ENCODE data around the gene CILP2. TPM values are rescaled to one million over a fixed set of nuclear protein-coding genes. Genes with fewer than 3 reads are reported as not detected.

CILP2 gene
- total RNA-seq, 1 donor from 2014 or later = 1.1 TPM

DNA sequence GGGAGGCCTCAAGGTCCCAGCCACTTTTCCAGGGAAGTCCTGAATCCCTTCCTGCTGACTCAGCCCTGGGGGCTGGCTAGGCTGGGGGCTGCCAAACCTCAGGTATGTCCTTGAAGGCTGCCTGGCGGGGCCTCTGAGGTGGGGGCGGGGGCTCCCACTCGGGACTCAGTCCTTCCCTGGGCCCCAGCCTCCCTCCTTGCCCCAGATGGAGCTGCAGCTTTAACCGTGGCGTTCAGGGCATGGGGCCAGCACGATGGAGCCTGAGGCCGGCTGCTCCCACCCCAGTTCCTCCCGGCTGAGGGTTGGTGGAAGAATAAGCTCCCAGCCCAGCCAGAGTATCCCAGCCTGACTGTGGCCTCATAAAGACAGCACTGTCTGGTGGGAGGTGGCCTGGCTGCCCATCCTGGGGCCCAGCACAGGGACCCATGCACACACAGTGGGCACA, 12.4 kb downstream of the CILP2 start:
- H3K36me3 Mint-ChIP-seq (ENCODE audit: unreplicated experiment) = no peaks in the 10 kb centered on the region
- H3K9me3 Mint-ChIP-seq (ENCODE audit: unreplicated experiment) = no peaks in the 10 kb centered on the region
- H3K4me1 Mint-ChIP-seq (ENCODE audit: unreplicated experiment) = peaks cover 23% of the 10 kb centered on the region
- TF ChIP-seq, protein P1, sequence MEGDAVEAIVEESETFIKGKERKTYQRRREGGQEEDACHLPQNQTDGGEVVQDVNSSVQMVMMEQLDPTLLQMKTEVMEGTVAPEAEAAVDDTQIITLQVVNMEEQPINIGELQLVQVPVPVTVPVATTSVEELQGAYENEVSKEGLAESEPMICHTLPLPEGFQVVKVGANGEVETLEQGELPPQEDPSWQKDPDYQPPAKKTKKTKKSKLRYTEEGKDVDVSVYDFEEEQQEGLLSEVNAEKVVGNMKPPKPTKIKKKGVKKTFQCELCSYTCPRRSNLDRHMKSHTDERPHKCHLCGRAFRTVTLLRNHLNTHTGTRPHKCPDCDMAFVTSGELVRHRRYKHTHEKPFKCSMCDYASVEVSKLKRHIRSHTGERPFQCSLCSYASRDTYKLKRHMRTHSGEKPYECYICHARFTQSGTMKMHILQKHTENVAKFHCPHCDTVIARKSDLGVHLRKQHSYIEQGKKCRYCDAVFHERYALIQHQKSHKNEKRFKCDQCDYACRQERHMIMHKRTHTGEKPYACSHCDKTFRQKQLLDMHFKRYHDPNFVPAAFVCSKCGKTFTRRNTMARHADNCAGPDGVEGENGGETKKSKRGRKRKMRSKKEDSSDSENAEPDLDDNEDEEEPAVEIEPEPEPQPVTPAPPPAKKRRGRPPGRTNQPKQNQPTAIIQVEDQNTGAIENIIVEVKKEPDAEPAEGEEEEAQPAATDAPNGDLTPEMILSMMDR (IDR thresholded peaks at IDR 0.05) = no peak
- no peaks in the 10 kb centered on the region for H3K27me3 Mint-ChIP-seq (ENCODE audit: unreplicated experiment)
- H3K27ac Mint-ChIP-seq (ENCODE audit: unreplicated experiment) = no peak overlapping the region
- no peak for DNase-seq (ENCODE audit: extremely low spot score, unreplicated experiment)
- no peak overlapping the region for H3K4me3 Mint-ChIP-seq (ENCODE audit: unreplicated experiment)

DNA sequence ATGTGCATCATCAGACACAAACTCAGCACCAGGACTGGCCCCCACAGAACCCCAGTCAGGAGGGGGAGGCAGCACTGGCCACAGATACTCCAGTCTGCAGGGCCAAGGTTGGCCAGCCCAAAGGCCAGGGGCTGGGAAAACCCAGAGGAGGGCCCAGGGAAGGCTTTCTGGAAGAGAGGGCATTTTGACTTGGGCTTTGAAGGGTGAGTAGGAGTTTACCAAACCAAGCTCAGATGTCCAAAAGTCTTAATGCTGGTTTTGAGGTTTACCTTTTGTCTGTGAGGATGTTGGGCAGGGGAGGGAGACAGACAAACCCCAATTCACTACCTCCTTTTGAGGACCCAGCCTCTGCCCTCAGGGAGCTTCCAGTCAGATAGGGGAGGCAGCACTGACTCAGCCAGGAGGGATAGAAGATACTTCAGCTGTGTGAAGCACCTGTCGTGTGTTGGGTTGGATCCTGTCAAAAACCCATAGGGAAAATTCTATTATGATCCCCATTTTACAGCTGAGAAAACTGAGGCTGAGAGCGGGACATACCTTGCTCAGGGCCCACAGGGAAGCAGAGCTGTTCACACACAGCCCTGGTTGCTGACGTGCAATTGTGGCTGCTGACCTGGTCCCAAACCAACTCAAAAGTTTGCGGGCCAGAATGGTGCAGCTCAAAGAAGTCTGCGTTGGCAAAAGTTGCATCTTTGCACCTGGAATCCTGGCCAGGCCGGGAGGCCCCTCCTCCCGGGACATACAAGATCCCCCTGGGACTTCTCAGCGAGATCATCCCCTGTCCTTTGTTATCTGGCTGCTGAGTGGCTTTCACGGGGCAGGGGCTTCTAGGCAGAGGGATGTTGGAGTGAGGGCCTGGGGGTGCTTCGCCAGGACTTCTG, 13.1 kb downstream of the CILP2 start:
- TF ChIP-seq, protein P1 (IDR thresholded peaks at IDR 0.05) = no peak
- no peaks in the 10 kb centered on the region for H3K9me3 Mint-ChIP-seq (ENCODE audit: unreplicated experiment)
- H3K27ac Mint-ChIP-seq (ENCODE audit: unreplicated experiment) = peak overlapping the region; percentile 47
- peaks cover 23% of the 10 kb centered on the region for H3K4me1 Mint-ChIP-seq (ENCODE audit: unreplicated experiment)
- H3K27me3 Mint-ChIP-seq (ENCODE audit: unreplicated experiment) = no peaks in the 10 kb centered on the region
- no peak overlapping the region for H3K4me3 Mint-ChIP-seq (ENCODE audit: unreplicated experiment)
- H3K36me3 Mint-ChIP-seq (ENCODE audit: unreplicated experiment) = no peaks in the 10 kb centered on the region
- no peak for DNase-seq (ENCODE audit: extremely low spot score, unreplicated experiment)

DNA sequence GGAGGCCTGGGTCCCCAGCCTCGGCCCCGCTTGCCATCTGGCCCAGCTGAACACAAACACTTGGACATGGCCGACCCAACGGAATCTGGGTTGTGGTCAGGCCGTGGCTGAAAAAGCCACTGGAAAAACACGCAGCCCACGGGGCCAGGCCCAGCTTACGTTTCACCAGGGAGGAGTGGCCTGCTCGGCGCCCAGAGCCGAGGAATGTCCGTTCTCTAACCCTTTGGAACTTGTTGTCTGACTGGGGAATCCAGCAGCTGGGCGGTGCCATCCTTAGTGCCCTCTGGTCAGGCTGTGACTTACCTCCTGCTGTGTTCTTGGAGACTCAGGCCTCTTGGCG, 13.8 kb downstream of the CILP2 start:
- peak overlapping the region; percentile 47 for H3K27ac Mint-ChIP-seq (ENCODE audit: unreplicated experiment)

DNA sequence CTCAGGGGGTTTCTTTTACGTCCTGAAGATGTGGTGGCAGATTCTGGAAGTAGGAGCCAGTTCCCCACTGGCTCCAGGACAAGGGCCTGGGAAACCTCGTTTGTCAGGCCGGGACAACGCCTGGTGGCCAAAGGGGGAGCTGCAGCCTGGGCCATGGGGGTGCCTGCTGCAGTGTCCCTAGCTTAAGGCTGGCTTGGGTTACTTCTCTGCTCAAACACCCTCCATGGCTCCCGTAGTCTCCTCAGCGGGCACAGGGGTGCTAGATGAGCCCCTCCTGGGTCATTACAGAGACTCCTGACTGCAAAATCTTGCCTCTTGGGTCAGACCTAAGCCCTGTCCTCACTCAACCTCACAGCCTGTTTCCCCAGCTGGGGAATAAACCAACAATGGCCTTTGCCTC, 14.7 kb downstream of the CILP2 start:
- Mint-ChIP-seq H3K27me3 (ENCODE audit: unreplicated experiment) (no peaks in the 10 kb centered on the region), H3K4me3 (ENCODE audit: unreplicated experiment) (no peak overlapping the region), H3K9me3 (ENCODE audit: unreplicated experiment) (no peaks in the 10 kb centered on the region), H3K27ac (ENCODE audit: unreplicated experiment) (no peak overlapping the region), H3K4me1 (ENCODE audit: unreplicated experiment) (peaks cover 23% of the 10 kb centered on the region), H3K36me3 (ENCODE audit: unreplicated experiment) (no peaks in the 10 kb centered on the region)
- DNase-seq (ENCODE audit: extremely low spot score, unreplicated experiment) = no peak
- TF ChIP-seq, protein P1 (IDR thresholded peaks at IDR 0.05) = peak; percentile 54

More for the DNA sequence above, 13.8 kb downstream of the CILP2 start:
- no peak overlapping the region for H3K4me3 Mint-ChIP-seq (ENCODE audit: unreplicated experiment)
- H3K27me3 Mint-ChIP-seq (ENCODE audit: unreplicated experiment) = no peaks in the 10 kb centered on the region
- TF ChIP-seq, protein P1 (IDR thresholded peaks at IDR 0.05) = no peak
- H3K4me1 Mint-ChIP-seq (ENCODE audit: unreplicated experiment) = peaks cover 23% of the 10 kb centered on the region
- H3K9me3 Mint-ChIP-seq (ENCODE audit: unreplicated experiment) = no peaks in the 10 kb centered on the region
- H3K36me3 Mint-ChIP-seq (ENCODE audit: unreplicated experiment) = no peaks in the 10 kb centered on the region
- no peak for DNase-seq (ENCODE audit: extremely low spot score, unreplicated experiment)

DNA sequence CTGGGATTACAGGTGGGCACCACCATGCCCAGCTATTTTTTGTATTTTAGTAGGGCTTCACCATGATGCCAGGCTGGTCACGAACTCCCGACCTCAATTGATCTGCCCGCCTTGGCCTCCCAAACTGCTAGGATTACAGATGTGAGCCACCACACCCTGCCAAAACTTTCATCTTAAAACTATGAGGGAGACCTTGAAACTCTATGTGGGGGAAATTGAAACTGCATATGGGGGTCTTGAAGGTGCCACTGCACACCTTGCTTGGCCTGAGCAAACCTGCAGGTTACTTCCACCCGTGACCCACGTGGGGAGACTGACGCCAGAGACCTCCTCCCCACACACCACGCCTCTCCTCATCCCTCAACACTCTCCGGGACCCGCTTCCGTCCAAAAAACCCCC, 15.6 kb downstream of the CILP2 start:
- no peaks in the 10 kb centered on the region for H3K27me3 Mint-ChIP-seq (ENCODE audit: unreplicated experiment)
- peaks cover 23% of the 10 kb centered on the region for H3K4me1 Mint-ChIP-seq (ENCODE audit: unreplicated experiment)
- no peak for DNase-seq (ENCODE audit: extremely low spot score, unreplicated experiment)
- no peak overlapping the region for H3K4me3 Mint-ChIP-seq (ENCODE audit: unreplicated experiment)
- TF ChIP-seq, protein P1 (IDR thresholded peaks at IDR 0.05) = no peak
- H3K27ac Mint-ChIP-seq (ENCODE audit: unreplicated experiment) = no peak overlapping the region
- no peaks in the 10 kb centered on the region for H3K9me3 Mint-ChIP-seq (ENCODE audit: unreplicated experiment)
- no peaks in the 10 kb centered on the region for H3K36me3 Mint-ChIP-seq (ENCODE audit: unreplicated experiment)

Data from osteocyte (in vitro differentiated cells).